Trophoblast cell (in vitro differentiated cells and primary cell): ENCODE results near the gene TTI1.

Experiments used
- DNase-seq, 2 donors: peaks; one replicate each; pipeline ENCODE4 v3.0.0-alpha.2; 2016
- H2AFZ ChIP-seq: 2 replicates; pipeline ENCODE4 v1.6.1; 2013; ENCODE audit warnings: low read length, moderate library complexity, mild to moderate bottlenecking; ENCODE audit not compliant: insufficient read depth, poor library complexity
- H2AK5ac ChIP-seq: 2 replicates; pipeline ENCODE4 v1.6.1; 2013; ENCODE audit warnings: mild to moderate bottlenecking, low read length
- H2BK120ac ChIP-seq: 2 replicates; pipeline ENCODE4 v1.6.1; 2013; ENCODE audit warnings: low read length, mild to moderate bottlenecking, moderate library complexity; ENCODE audit not compliant: insufficient read depth, poor library complexity
- H2BK12ac ChIP-seq: 2 replicates; pipeline ENCODE4 v1.6.1; 2013; ENCODE audit warnings: mild to moderate bottlenecking, low read length, moderate library complexity
- H2BK5ac ChIP-seq: 2 replicates; pipeline ENCODE4 v1.6.1; 2013; ENCODE audit warnings: low read length, low read depth, moderate library complexity, mild to moderate bottlenecking; ENCODE audit not compliant: poor library complexity
- H3K14ac ChIP-seq: 2 replicates; pipeline ENCODE4 v1.6.1; 2013; ENCODE audit warnings: mild to moderate bottlenecking, low read length
- H3K18ac ChIP-seq: 2 replicates; pipeline ENCODE4 v1.6.1; 2013; ENCODE audit warnings: mild to moderate bottlenecking, low read length
- H3K23ac ChIP-seq: 2 replicates; pipeline ENCODE4 v1.6.1; 2013; ENCODE audit warnings: low read length
- H3K27ac ChIP-seq: 2 replicates; pipeline ENCODE4 v1.5.1; 2013; ENCODE audit warnings: low read depth, mild to moderate bottlenecking, inconsistent platforms, low read length, moderate library complexity
- H3K27me3 ChIP-seq: 2 replicates; pipeline ENCODE4 v1.6.1; 2013; ENCODE audit warnings: inconsistent platforms, mild to moderate bottlenecking, low read length, moderate library complexity; ENCODE audit not compliant: insufficient read depth
- H3K36me3 ChIP-seq, 2 experiments: 1 replicate in 1 of 2; 2 replicates in 1 of 2; pipeline ENCODE4 v1.6.1; 2013; ENCODE audit warnings: low read length in 2 of 2, mild to moderate bottlenecking in 2 of 2, moderate library complexity in 1 of 2; ENCODE audit not compliant: insufficient read depth in 2 of 2, control insufficient read depth in 1 of 2
- H3K4ac ChIP-seq: 2 replicates; pipeline ENCODE4 v1.6.1; 2013; ENCODE audit warnings: low read depth, mild to moderate bottlenecking, low read length, moderate library complexity
- H3K4me1 ChIP-seq, 2 experiments: 1 replicate in 1 of 2; 2 replicates in 1 of 2; pipeline ENCODE4 v1.6.1; 2013; ENCODE audit warnings: low read length in 2 of 2, mild to moderate bottlenecking in 2 of 2, moderate library complexity in 1 of 2; ENCODE audit not compliant: insufficient read depth in 2 of 2, control insufficient read depth in 1 of 2
- H3K4me2 ChIP-seq: 2 replicates; pipeline ENCODE4 v1.6.1; 2013; ENCODE audit warnings: inconsistent platforms, mild to moderate bottlenecking, low read length, moderate library complexity
- H3K4me3 ChIP-seq: 2 replicates; pipeline ENCODE4 v1.5.1; 2013; ENCODE audit warnings: mild to moderate bottlenecking, low read depth, low read length, inconsistent platforms
- H3K79me1 ChIP-seq: one replicate; pipeline ENCODE4 v1.6.1; 2013; ENCODE audit warnings: low read length
- H3K79me2 ChIP-seq: 2 replicates; pipeline ENCODE4 v1.6.1; 2013; ENCODE audit warnings: low read length, mild to moderate bottlenecking; ENCODE audit not compliant: control insufficient read depth, insufficient read depth, poor library complexity
- H3K9ac ChIP-seq: 2 replicates; pipeline ENCODE4 v1.6.1; 2013; ENCODE audit warnings: mild to moderate bottlenecking, low read length
- H3K9me3 ChIP-seq: 2 replicates; pipeline ENCODE4 v1.6.1; 2013; ENCODE audit warnings: low read depth, mild to moderate bottlenecking, control low read depth, inconsistent platforms, low read length; ENCODE audit not compliant: insufficient read depth
- H4K12ac ChIP-seq: 2 replicates; pipeline ENCODE4 v1.6.1; 2013; ENCODE audit warnings: low read depth, mild to moderate bottlenecking, low read length, moderate library complexity
- H4K8ac ChIP-seq: 2 replicates; pipeline ENCODE4 v1.6.1; 2013; ENCODE audit warnings: low read depth, mild to moderate bottlenecking, low read length, moderate library complexity
- H4K91ac ChIP-seq: one replicate; pipeline ENCODE4 v1.6.1; 2013; ENCODE audit warnings: low read depth, mild to moderate bottlenecking, low read length, moderate library complexity
- WGBS: extraction: QIAGEN DNeasy Blood & Tissue Kit; methylation state at CpG from one replicate; pipeline ENCODE4 v1.1.7; 2013; ENCODE audit warnings: missing lambda C conversion rate; ENCODE audit not compliant: insufficient read length, insufficient coverage; ENCODE audit errors: extremely low coverage; 5-methylcytosine and 5-hydroxymethylcytosine counted together

The TTI1 gene

GRCh38 chr20:38078084-38078483 lies 44.8 kb upstream of the TTI1 start:
- H2BK12ac ChIP-seq = no peak overlapping the region
- H2AK5ac ChIP-seq = no peak overlapping the region
- H3K27me3 ChIP-seq = no peaks in the 10 kb centered on the region
- DNase-seq = no peak
- peaks cover 3 to 6% of the 10 kb centered on the region in 2 experiments for H3K4me1 ChIP-seq
- no peak overlapping the region for H3K4ac ChIP-seq
- peaks cover 2% of the 10 kb centered on the region for H3K79me2 ChIP-seq
- H2BK120ac ChIP-seq = no peak overlapping the region
- H3K9me3 ChIP-seq = no peaks in the 10 kb centered on the region
- no peak overlapping the region for H3K27ac ChIP-seq
- no peak overlapping the region for H3K14ac ChIP-seq
- H3K18ac ChIP-seq = no peak overlapping the region
- H3K23ac ChIP-seq = no peak overlapping the region
- H4K91ac ChIP-seq = no peak overlapping the region
- no peak overlapping the region for H3K4me2 ChIP-seq
- peaks cover 10 to 14% of the 10 kb centered on the region in 2 experiments for H3K36me3 ChIP-seq
- no peak overlapping the region for H4K8ac ChIP-seq
- H2BK5ac ChIP-seq = no peak overlapping the region
- H3K9ac ChIP-seq = no peak overlapping the region
- H2AFZ ChIP-seq = no peak overlapping the region
- no peak overlapping the region for H4K12ac ChIP-seq
- WGBS = no CpG with 5 or more reads among the region's 2 CpGs
- peaks cover 4% of the 10 kb centered on the region for H3K79me1 ChIP-seq
- H3K4me3 ChIP-seq = no peak overlapping the region

- Histone ChIP-seq H2AK5ac (no peak overlapping the region), H2BK12ac (no peak overlapping the region), H3K18ac (no peak overlapping the region), H3K14ac (no peak overlapping the region), H2BK5ac (no peak overlapping the region), H3K9me3 (no peaks in the 10 kb centered on the region), H3K79me2 (peaks cover 2% of the 10 kb centered on the region), H2BK120ac (no peak overlapping the region), H4K12ac (no peak overlapping the region), H3K9ac (no peak overlapping the region), H3K36me3 (peaks cover 10 to 14% of the 10 kb centered on the region in 2 experiments), H3K4ac (no peak overlapping the region), H3K27ac (no peak overlapping the region), H3K23ac (no peak overlapping the region), H4K8ac (no peak overlapping the region), H2AFZ (no peak overlapping the region), H3K4me3 (no peak overlapping the region), H3K4me2 (no peak overlapping the region), H3K27me3 (no peaks in the 10 kb centered on the region), H3K4me1 (peaks cover 3 to 6% of the 10 kb centered on the region in 2 experiments), H3K79me1 (peaks cover 4% of the 10 kb centered on the region), H4K91ac (no peak overlapping the region)
- DNase-seq = no peak
Measured at GRCh38 chr20:38076548-38076947, 43.3 kb upstream of the TTI1 start.

GRCh38 chr20:38075161-38075998 lies 42.1 kb upstream of the TTI1 start:
- WGBS = no CpG with 5 or more reads among the region's 3 CpGs
- Histone ChIP-seq H3K9me3 (no peaks in the 10 kb centered on the region), H3K27me3 (no peaks in the 10 kb centered on the region), H3K36me3 (peaks cover 10 to 16% of the 10 kb centered on the region in 2 experiments), H3K4me2 (no peak overlapping the region), H3K14ac (no peak overlapping the region), H3K4ac (no peak overlapping the region), H3K79me2 (peaks cover 2% of the 10 kb centered on the region), H3K4me3 (no peak overlapping the region), H3K18ac (no peak overlapping the region), H3K23ac (no peak overlapping the region), H3K4me1 (peaks cover 3 to 6% of the 10 kb centered on the region in 2 experiments), H4K8ac (no peak overlapping the region), H2BK5ac (no peak overlapping the region), H4K12ac (no peak overlapping the region), H2AK5ac (no peak overlapping the region), H2BK12ac (no peak overlapping the region), H3K9ac (no peak overlapping the region), H2AFZ (no peak overlapping the region), H3K27ac (no peak overlapping the region), H2BK120ac (no peak overlapping the region), H4K91ac (no peak overlapping the region), H3K79me1 (peaks cover 4% of the 10 kb centered on the region)
- no peak for DNase-seq

- Histone ChIP-seq H3K36me3 (peaks cover 11 to 21% of the 10 kb centered on the region in 2 experiments), H3K4me2 (no peak overlapping the region), H3K4me3 (no peak overlapping the region), H2AFZ (no peak overlapping the region), H2BK120ac (peak overlapping the region; percentile 35), H4K91ac (peak overlapping the region; percentile 22), H3K18ac (peak overlapping the region; percentile 13), H3K9ac (no peak overlapping the region), H3K27ac (peak overlapping the region; percentile 44), H4K12ac (no peak overlapping the region), H3K23ac (no peak overlapping the region), H3K4me1 (peaks cover 3 to 6% of the 10 kb centered on the region in 2 experiments), H2BK12ac (peak overlapping the region; percentile 27), H3K14ac (no peak overlapping the region), H2BK5ac (peak overlapping the region; percentile 55), H3K79me1 (peaks cover 6% of the 10 kb centered on the region), H3K79me2 (peaks cover 2% of the 10 kb centered on the region), H3K27me3 (no peaks in the 10 kb centered on the region), H4K8ac (peak overlapping the region; percentile 31), H3K9me3 (no peaks in the 10 kb centered on the region), H3K4ac (no peak overlapping the region), H2AK5ac (no peak overlapping the region)
- WGBS = no CpG with 5 or more reads among the region's 5 CpGs
- DNase-seq = peak; percentile 41 to 86
Measured at GRCh38 chr20:38073307-38074071, 40.2 kb upstream of the TTI1 start.
